Measurements from ENCODE around the gene JTB. TPM values are rescaled to one million over a fixed set of nuclear protein-coding genes. Genes with fewer than 3 reads are reported as not detected.

The JTB gene
- total and polyA plus RNA-seq, 2 donors (not counting 1 experiment from before 2014, with no cell fraction given) = 106 to 159 TPM

DNA sequence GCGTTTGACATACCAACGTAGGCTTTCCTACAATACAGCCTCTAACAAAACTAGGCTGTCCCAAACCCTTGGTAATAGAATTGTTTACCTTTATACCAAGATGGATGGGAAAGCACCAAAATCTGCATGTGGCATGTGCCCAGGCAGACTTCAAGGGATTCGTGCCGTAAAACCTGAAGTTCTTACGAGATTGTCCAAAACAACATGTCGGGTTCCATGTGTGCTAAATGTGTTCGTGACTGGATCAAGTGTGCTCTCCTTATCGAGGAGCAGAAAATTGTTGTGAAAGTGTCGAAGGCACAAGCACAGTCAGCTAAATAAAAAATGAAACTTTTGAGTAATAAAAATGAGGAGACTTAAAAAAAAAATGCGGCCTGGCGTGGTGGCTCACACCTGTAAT, 18.2 kb upstream of the JTB start:
- Histone ChIP-seq H3K4me1 (ENCODE audit: control insufficient read depth in 2 of 2, insufficient read depth in 2 of 2, low read length in 2 of 2) (peaks cover 20 to 21% of the 10 kb centered on the region in 2 donors), H4K20me1 (ENCODE audit: control insufficient read depth, insufficient read depth, low read length, poor library complexity, severe bottlenecking) (no peaks in the 10 kb centered on the region), H3K36me3 (replicated peaks in 1 of 2; ENCODE audit: control extremely low read depth in 1 of 2, control insufficient read depth in 1 of 2, extremely low read depth in 1 of 2, insufficient read depth in 2 of 2, low read length in 1 of 2) (peaks cover 14 to 35% of the 10 kb centered on the region in 2 experiments), H3K4me2 (replicated peaks; ENCODE audit: low read depth, low read length, poor library complexity, severe bottlenecking) (no peak overlapping the region), H3K27me3 (replicated peaks in 1 of 4; ENCODE audit: control extremely low read depth in 1 of 4, control insufficient read depth in 3 of 4, insufficient read depth in 4 of 4, low read length in 3 of 4) (no peaks in the 10 kb centered on the region), H3K9ac (ENCODE audit: low read length) (no peak overlapping the region), H3K27ac (ENCODE audit: low read length in 2 of 2) (no peak overlapping the region), H3K79me2 (ENCODE audit: control insufficient read depth, insufficient read depth, low read length) (peaks cover 24% of the 10 kb centered on the region), H3K9me3 (ENCODE audit: control extremely low read depth in 1 of 3, control insufficient read depth in 2 of 3, insufficient read depth in 1 of 3, low read length in 2 of 3) (no peaks in the 10 kb centered on the region), H3K4me3 (ENCODE audit: control extremely low read depth in 1 of 5, extremely low read depth in 1 of 5, insufficient read depth in 1 of 5, low read depth in 2 of 5, low read length in 4 of 5) (no peak overlapping the region), H2AFZ (ENCODE audit: insufficient read depth, low read depth, low read length, poor library complexity, severe bottlenecking) (no peak overlapping the region)
- intact Hi-C loops (cut with micrococcal nuclease) = no loop called here
- Mint-ChIP-seq H3K27ac (no peak overlapping the region), H3K4me1 (peaks cover 18% of the 10 kb centered on the region), H3K27me3 (no peaks in the 10 kb centered on the region), H3K4me3 (no peak overlapping the region), H3K9me3 (ENCODE audit: insufficient read depth) (no peaks in the 10 kb centered on the region)
- ChIA-PET POLR2A (interaction anchor here (0.6 to 0.8 kb wide), 2 partner anchors 100 to 205 kb away, joined by 3 to 4 read pairs; no protein-coding TSS in a partner anchor), CTCF (interaction anchor here (0.9 kb wide), 1 partner anchor 276 kb away, joined by 3 read pairs; no protein-coding TSS in a partner anchor)
- DNase-seq (no peak), ATAC-seq (ENCODE audit: low read depth) (no peak)
- 98% methylated on average over 9 of the region's 11 CpGs for WGBS (ENCODE audit: insufficient coverage)
- TF ChIP-seq, protein P1, sequence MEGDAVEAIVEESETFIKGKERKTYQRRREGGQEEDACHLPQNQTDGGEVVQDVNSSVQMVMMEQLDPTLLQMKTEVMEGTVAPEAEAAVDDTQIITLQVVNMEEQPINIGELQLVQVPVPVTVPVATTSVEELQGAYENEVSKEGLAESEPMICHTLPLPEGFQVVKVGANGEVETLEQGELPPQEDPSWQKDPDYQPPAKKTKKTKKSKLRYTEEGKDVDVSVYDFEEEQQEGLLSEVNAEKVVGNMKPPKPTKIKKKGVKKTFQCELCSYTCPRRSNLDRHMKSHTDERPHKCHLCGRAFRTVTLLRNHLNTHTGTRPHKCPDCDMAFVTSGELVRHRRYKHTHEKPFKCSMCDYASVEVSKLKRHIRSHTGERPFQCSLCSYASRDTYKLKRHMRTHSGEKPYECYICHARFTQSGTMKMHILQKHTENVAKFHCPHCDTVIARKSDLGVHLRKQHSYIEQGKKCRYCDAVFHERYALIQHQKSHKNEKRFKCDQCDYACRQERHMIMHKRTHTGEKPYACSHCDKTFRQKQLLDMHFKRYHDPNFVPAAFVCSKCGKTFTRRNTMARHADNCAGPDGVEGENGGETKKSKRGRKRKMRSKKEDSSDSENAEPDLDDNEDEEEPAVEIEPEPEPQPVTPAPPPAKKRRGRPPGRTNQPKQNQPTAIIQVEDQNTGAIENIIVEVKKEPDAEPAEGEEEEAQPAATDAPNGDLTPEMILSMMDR (IDR thresholded peaks at IDR 0.05) = no peak
- no peak for TF ChIP-seq EZH2 (IDR thresholded peaks at IDR 0.05; ENCODE audit: borderline replicate concordance, insufficient read depth, low read depth, low read length, poor library complexity, severe bottlenecking)

DNA sequence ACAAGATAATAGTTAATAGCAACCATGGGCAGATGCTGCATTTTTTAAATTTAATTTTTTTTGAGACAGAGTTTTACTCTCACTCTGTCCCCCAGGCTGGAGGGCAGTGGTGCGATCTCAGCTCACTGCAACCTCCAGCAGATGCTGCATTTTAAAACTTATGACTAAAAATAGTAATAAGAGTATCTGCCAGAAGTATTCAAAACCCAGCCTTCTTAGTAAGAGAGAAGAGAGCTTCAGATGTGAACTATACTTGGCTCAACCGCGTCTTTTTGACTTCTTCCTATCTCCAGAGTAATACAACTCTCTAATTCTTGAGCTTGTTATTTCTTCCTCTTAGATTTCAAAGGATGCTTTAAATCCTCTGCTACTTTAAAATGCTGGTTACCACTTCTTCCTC, 17.7 kb upstream of the JTB start:
- Histone ChIP-seq H2AFZ (ENCODE audit: insufficient read depth, low read depth, low read length, poor library complexity, severe bottlenecking) (no peak overlapping the region), H3K4me2 (replicated peaks; ENCODE audit: low read depth, low read length, poor library complexity, severe bottlenecking) (no peak overlapping the region), H3K27ac (ENCODE audit: low read length in 2 of 2) (no peak overlapping the region), H4K20me1 (ENCODE audit: control insufficient read depth, insufficient read depth, low read length, poor library complexity, severe bottlenecking) (no peaks in the 10 kb centered on the region), H3K27me3 (replicated peaks in 1 of 4; ENCODE audit: control extremely low read depth in 1 of 4, control insufficient read depth in 3 of 4, insufficient read depth in 4 of 4, low read length in 3 of 4) (no peaks in the 10 kb centered on the region), H3K9ac (ENCODE audit: low read length) (no peak overlapping the region), H3K9me3 (ENCODE audit: control extremely low read depth in 1 of 3, control insufficient read depth in 2 of 3, insufficient read depth in 1 of 3, low read length in 2 of 3) (no peaks in the 10 kb centered on the region), H3K79me2 (ENCODE audit: control insufficient read depth, insufficient read depth, low read length) (peaks cover 25% of the 10 kb centered on the region), H3K4me3 (ENCODE audit: control extremely low read depth in 1 of 5, extremely low read depth in 1 of 5, insufficient read depth in 1 of 5, low read depth in 2 of 5, low read length in 4 of 5) (no peak overlapping the region), H3K36me3 (replicated peaks in 1 of 2; ENCODE audit: control extremely low read depth in 1 of 2, control insufficient read depth in 1 of 2, extremely low read depth in 1 of 2, insufficient read depth in 2 of 2, low read length in 1 of 2) (peaks cover 14 to 35% of the 10 kb centered on the region in 2 experiments), H3K4me1 (ENCODE audit: control insufficient read depth in 2 of 2, insufficient read depth in 2 of 2, low read length in 2 of 2) (peaks cover 21 to 24% of the 10 kb centered on the region in 2 donors)
- TF ChIP-seq EZH2 (IDR thresholded peaks at IDR 0.05; ENCODE audit: borderline replicate concordance, insufficient read depth, low read depth, low read length, poor library complexity, severe bottlenecking) = no peak
- TF ChIP-seq, protein P1 (IDR thresholded peaks at IDR 0.05) = no peak
- Mint-ChIP-seq H3K4me3 (no peak overlapping the region), H3K27me3 (no peaks in the 10 kb centered on the region), H3K4me1 (peaks cover 22% of the 10 kb centered on the region), H3K9me3 (ENCODE audit: insufficient read depth) (no peaks in the 10 kb centered on the region), H3K27ac (no peak overlapping the region)
- no peak for ATAC-seq (ENCODE audit: low read depth)
- DNase-seq = no peak
- POLR2A ChIA-PET = interaction anchor here (0.6 to 0.8 kb wide), 2 partner anchors 99 to 205 kb away, joined by 3 to 4 read pairs; no protein-coding TSS in a partner anchor
- CTCF ChIA-PET = interaction anchor here (0.9 kb wide), 1 partner anchor 277 kb away, joined by 3 read pairs; no protein-coding TSS in a partner anchor
- intact Hi-C loops (cut with micrococcal nuclease) = no loop called here
- no CpG with 5 or more reads among the region's 3 CpGs for WGBS (ENCODE audit: insufficient coverage)
